Dermis microvascular lymphatic vessel endothelial cell (primary cell): ENCODE results near the gene LRCH1. TPM values are rescaled to one million over a fixed set of nuclear protein-coding genes. Genes with fewer than 3 reads are reported as not detected.

Experiments
- DNase-seq, 2 donors: peaks; one replicate each; pipeline versions ENCODE4 v3.0.0 to v3.0.0-alpha.2; 2010; ENCODE audit warnings: low read depth in 2 of 2
- total RNA-seq: library from RNA; depleted of rRNA; stranded (reverse); fragments of >200 nt; gene quantifications from 2 replicates; pipeline ENCODE4 v1.2.1, GENCODE V29; 2014

LRCH1 gene
- total RNA-seq, 1 donor from 2014 or later, result 11.2 TPM

DNA sequence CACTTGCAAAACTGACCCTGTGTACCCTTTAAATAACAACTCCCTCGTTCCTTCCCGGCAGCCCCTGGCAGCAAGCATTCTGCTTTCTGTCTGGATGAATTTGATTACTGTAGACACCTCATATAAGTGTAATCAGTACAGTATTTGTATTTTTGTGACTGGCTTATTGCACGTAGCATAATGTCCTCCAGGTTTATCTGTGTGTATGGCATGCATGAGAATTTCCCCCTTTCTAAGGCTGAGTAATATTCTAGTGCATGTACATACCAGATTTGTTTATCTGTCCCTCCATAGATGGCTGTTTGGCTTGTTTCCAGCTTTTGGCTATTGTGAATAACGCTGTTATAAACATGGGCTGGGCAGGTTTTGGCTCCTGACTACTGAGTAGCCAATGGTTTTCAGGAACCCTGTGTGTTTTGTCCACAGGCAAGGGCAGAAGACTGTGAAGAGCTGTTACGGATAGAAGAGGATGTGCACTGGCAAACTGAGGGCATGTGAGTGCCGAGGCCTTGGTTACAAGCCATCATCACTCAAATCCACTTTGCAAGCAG, 146.0 kb downstream of the LRCH1 start:
- DNase-seq, result peak; percentile 68 to 89

DNA sequence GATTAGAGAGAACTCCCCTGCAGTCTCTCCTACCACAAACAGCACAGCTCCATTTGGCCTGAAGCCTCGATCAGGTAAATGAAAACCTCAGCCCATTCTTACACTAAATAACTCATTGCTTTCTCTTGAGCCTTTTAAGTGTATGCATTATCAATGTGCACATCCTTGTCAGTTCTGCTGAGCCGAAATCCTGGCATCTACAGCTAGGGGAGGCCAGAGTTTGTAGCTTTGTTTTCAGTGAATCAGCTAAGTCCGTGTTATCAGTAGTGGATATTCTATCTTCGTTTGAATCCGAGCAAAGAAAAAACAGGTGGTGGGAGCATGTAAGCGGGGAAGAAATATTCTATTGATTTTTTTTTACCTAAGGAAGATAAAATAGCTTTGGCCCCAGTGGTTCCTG, 159.6 kb downstream of the LRCH1 start:
- no peak for DNase-seq

DNA sequence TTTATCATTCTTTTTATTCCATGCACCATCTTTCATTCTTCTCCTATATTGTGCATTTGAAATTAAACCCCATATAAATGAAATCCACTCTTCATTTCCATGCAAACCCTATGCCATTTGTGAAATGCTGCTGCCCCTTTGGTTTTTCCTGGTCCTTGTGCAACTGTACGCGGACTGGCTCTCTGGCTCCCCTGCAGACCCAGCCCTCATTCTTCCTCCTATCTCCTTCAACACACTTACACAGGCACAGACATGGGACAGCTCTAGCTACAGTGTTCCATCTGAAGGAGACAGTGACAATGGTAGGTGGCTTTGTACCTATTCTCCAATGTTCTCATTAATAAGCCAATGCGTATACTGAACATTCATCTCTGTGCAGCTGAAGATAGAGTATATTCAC, 162.4 kb downstream of the LRCH1 start:
- no peak for DNase-seq

DNA sequence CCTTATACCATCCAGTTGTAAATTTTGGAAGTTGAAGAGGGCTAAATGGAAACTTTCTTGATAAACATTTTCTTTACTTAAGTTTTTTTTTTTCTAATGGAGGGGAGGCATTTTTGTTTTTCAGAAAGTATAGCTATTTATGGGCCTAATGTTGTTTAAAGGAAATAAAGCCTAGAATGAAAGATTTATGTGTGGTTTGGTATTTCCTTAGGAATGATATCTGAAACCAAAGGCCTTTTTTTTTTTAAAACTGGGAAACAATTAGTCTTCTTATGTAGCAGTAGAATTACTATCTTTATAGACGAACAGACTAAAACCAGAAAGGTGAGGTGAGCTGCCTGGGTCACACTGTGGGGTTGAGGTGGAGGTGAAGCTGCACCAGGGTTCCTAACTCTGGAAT, 163.9 kb downstream of the LRCH1 start:
- DNase-seq, result peak in 1 of 2 donors; percentile 74

DNA sequence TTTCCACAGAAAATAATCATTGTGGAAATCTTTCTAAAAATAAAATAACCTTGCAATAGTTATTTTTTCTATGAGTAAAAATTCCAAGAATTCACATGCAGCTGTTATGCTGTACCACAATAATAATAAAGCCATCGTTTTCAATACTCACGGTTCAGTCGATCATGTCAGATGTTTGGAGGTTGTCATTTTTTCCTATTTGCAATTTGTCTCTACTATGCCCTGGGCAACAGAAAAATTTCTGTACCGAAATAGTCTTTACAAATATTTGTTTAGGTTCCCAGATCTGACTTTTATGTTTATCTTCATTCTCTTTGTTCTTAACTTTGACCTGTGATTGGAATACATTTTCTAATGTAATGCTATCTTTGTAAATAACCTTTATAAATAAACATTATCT, 164.3 kb downstream of the LRCH1 start:
- DNase-seq, result peak; percentile 45 to 47

DNA sequence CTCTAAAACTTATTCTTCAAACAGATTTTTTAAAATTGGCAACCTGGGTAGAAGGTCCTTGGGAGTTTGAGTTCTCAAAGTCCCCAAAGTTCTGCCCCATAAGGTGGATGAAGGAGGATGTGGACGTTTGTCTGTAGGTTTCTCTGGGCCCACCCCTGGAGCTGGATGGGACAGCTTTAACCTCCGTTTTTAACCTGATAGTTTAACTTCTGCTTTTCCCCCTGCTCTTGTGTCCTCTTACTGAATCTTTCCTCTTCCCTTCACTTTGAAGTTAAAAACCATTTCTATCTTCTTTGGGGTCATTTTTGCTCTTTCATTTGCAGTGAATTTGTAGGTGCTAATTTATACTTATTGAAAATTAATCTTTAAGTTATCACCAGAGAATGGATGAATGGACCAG, 164.9 kb downstream of the LRCH1 start:
- no peak for DNase-seq

DNA sequence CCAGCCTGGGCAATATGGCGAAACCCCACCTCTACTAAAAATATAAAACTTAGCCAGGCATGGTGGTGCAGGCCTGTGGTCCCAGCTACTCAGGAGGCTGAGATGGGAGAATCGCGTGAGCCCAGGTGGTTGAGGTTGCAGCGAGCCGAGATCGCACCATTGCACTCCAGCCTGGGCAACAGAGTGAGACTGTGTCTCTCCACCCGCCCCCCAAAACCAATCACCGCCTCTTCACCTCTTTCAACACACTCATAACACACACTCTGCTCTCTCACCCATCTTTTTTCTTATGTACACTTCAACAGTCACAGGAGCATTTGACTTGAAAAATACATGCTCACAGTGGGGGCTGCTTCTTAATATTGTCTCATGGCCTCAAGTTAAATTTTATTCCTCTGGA, 167.2 kb downstream of the LRCH1 start:
- DNase-seq, result no peak

DNA sequence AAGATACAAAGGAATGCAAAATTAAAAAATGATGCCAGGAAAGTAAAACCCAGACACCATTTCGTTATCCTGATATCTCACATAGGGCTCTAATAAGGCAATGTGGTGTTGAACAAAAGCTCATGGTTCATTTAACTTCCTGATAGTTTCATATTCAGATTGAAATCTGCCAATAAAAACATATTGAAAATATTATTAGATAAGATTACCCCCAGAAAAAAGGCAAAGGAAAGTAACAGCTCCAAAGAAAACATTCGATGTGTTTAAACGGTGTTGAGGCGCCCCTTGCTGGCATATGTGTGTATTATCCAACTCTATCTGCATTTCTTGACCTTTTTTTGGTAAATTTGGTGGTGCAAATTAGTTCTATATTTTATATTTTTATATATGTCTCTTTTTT, 168.1 kb downstream of the LRCH1 start:
- DNase-seq, result peak; percentile 72 to 83

DNA sequence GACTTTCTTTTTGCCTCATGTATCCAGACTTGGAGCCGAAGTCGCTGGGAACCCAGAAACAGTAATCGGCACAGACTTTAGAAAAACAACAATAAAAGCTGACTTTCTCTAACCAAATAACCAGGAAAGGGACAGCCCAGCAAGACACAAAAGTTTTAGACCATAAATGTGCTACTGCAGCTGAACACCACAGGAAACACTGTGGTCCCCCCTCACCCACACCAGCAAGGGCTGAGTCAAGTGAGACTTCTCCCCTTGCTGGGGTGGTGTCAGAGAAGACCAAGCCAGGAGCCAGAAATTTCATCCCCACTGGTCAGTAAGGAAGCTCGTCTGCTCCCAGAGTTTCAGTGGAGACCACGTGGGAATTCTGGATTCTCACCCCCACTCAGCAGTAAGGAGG, 173.4 kb downstream of the LRCH1 start:
- DNase-seq, result no peak

DNA sequence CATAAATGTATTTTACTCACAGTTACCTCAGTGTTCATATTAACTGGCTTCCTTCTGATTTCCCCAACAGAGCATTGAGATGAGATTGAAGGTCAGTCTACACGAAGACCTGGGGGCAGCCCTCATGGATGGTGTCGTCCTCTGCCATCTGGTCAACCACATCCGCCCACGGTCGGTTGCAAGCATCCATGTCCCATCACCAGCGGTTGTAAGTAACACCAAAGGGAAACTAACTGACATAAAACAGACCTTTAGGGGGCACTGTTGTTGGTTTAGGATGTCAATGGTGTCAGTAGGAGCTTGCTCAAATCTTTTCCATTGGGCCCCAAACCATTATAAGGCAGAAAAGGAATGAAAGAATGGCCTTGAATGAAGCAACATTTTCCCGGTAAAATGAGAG, 175.8 kb downstream of the LRCH1 start:
- no peak for DNase-seq

DNA sequence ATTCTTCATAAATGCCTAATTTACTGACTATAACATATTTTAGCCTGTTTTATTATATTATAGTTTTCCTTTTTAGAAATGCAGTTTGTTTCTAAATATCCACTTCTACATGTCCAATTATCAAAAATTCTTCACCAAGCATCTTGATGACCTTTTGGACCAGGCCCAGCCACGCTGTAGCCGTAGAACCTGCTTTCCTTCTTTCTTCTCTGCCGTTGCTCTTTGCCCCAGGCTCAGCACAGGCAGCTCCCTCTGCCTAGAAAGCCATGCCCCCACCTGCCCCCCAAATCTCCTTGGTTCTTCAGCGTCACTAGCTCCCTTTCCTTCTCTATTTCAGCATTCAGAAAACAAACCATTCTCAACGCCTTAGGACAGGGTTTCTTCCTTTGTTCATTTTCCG, 178.6 kb downstream of the LRCH1 start:
- DNase-seq, result no peak

DNA sequence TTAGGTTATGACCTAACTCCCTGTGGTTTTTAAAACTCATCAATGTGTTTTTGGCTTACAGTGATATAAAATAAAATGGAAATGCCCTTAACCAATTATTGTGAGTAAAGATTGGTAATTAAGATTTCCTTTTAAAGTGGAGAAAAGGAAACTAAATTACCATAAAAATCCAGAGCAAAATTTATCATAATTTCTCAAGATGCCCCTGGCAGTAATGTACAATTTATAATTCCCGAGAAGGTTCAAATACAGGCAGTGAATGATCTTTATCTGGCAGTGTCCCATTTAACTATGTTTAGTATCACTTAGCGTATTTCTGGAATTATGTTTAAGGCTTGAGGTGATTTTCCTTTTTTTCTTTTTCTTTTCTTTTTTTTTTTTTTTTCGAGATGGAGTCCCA, 182.5 kb downstream of the LRCH1 start:
- DNase-seq, result no peak

DNA sequence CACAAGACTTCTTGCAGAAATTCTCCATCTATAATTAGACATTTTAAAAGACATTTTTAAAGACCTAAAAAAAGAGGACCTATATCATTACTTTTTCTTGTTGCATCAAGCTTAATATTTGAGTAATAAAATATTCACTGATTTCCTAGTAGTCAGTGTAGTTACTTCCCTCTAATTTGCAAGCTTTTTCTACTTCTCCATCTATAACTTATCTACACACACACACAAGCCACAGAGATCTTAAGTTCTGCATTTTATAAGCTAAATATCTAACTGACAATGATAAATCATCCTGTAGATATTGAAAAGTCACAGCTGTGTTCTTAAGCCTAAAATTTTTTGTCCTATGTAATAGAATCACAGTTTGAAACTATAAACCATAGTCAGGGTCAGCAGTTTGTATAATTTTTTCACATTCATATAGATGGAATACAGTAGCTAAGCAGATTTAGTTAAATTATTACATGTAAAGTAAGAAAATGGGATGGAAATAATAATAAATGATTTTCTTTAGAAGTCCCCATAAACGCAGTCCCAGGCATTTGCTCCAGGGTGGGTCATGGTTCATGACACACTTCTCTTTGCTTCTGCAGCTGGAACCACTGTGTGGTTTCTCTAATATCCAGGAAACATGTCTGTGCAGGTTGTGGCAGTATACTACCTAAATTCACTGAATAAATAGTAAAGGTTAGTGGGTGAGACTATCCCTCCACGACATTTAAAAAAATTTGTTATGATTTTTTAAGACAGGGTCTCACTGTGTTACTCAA, 183.8 kb downstream of the LRCH1 start:
- DNase-seq, result no peak

DNA sequence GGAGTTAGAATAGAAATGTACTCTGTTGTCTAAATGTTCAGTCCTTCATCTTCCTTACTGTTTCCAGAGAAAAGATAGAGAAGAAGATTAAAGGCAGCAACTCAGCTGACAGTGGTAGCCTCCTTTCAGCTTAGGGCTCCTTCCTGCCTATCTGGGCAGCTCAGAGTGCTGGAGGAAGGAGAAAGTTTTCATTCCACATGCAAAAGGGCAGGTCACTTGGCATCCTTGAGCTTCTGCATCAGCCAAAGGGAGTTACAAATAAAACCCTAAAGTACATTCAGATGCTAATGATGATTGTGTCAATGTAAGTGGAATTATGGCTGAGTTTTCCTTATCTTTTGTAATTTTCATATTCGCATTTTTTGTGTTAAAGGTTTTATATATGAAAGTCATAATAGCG, 185.1 kb downstream of the LRCH1 start:
- DNase-seq, result no peak

DNA sequence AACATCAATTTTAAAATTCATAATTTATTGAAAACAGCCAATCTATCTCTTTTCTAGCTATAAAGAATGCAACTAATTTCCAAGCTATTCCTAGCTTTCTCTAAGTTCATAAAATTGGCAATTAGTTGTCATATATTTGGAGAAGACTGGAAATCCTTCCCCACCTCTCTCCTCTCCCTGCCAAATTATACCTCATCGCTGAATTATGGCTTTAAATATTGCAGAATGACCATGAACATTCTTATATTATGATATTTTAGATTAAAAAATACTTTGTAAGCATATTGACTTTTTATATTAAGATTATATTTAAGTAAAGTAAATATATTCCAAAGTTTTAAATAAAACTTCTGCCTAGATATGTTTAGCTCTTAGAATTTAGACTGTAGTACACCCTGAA, 185.8 kb downstream of the LRCH1 start:
- no peak for DNase-seq

DNA sequence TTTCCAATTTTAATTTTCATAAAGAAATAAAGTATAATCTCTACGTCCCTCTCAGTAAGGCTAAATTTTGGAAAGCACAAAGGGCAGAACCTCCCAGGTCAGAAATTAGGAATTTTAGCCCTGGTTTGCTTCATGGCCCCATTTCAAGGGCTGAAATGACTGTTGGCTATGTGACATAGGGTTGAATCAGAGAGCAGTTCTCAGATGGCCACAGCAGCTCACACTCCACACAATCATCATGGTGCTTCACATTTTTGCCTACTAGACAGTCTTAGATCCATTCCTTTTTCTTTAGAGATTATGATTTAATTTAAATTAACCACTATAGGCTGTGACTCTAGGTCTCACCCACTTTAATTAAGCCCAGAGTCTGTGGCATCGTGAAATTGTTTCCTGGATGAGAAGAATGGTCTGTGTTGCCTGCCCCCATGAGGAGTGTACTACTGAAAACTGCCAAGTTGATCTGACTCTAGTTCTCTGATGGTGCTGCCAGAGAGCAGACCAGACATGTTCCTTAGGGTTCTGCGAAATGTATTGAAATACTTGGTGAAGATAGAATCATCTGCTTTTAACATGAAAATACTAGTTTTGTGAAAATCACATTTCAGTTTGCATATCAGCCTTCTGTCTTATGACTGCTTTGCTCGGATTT, 186.6 kb downstream of the LRCH1 start:
- DNase-seq, result no peak

DNA sequence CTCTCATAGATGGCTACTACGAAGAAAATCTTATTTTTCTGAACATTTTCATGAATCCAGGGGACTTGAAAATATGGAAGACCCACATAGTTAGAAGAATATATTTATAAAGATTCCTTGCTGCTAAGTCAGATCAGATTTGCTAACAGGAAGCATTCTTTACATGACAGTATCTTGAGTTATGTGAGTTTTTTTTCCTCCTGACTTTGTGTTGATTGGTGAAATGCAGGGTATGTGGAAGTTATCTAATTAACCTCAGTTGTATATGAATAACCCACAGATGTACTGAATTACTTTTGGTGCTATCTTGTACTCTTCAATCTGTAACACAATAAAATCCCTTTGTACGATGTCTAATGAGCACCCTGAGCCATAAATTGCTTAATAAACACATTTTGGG, 190.2 kb downstream of the LRCH1 start:
- DNase-seq, result no peak

DNA sequence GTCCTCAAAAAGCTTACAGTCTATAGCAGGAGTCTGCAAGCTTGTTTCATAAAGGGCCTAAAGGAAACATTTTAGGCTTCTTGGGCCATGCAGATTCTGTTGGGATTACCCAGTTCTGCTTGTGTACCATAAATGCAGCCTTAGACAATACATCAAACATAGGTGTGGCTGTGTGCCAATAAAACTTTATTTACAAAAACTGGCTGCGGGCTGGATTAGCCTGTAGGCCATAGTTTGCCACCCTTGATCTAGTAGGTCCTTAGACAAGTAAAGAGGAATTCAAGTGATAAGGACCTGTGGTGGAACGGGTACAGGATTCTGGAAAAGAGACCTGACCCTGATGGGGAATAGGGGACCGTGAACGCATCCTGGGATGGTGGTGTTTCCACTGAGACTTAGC, 192.1 kb downstream of the LRCH1 start:
- no peak for DNase-seq

DNA sequence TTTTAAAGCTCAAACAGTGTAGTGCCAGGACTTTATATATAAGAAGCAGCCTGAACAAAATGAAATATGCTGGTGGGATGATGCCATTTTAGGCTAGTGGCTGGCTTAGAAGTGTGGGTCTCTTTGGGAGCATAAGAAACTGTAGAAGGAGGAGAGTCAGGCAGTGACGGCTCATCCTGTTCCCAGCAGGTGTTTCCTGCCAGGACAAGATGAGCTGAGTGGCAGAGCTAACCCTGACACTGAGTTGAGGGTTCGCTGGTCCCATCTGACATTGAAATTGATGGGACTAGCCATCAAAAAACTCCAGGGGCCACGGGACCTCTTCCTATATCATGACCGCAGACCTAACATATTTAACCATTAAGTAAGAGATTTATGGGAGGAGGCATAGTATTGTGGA, 192.7 kb downstream of the LRCH1 start:
- no peak for DNase-seq

DNA sequence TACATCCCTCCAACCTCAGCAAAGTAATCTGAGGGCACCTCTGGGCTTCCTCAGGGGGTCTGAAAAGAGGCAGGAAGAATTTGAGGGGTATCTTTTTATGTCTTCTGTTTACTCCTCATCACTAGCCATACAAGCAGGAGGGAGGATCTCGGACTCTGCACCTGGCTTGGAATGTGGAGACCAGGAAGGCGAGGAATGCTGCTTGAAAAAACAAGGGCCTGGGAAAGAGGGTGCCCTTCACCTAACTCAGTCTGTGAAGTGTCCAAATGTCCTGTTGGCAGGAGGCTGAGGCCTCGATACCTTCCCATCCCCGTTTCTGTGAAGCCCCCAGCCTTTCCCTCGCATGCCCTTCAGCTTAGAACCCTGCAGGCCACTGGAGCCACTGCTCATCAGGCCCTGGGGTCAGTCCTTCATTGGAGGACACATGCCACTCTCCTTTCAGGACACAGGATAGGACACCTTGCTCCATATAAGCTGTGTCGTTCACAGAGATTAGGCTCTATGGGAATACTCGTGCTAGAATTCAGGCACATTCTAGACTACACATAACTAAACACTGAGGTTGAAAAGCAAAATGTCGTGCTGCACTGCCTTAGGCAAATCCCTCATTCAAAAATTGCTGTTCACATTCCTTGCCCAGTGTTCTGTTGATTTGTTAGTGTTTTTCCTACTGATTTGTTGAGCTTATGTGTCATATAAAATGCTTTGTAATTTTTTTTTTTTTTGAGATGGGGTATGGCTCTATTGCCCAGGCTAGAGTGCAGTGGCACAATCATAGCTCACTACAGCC, 194.3 kb downstream of the LRCH1 start:
- DNase-seq, result no peak

DNA sequence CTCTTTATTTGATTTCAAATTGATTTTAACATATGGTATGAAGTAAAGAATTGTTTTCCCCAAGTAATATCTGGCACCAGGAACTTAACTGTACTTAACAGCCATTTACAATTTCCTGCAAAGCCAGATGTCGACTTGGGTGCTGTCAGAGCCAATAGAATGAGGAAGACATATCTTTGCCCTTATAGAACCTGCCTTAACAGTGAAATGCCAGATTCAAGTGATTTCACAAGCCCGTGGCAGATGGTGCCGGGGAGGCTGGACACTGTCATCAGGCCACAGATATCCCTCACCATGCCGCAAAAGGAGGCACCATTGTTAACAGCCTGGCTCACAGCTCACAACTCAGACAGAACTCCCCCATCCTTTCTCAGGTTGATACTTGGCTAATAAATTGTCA, 195.3 kb downstream of the LRCH1 start:
- no peak for DNase-seq

DNA sequence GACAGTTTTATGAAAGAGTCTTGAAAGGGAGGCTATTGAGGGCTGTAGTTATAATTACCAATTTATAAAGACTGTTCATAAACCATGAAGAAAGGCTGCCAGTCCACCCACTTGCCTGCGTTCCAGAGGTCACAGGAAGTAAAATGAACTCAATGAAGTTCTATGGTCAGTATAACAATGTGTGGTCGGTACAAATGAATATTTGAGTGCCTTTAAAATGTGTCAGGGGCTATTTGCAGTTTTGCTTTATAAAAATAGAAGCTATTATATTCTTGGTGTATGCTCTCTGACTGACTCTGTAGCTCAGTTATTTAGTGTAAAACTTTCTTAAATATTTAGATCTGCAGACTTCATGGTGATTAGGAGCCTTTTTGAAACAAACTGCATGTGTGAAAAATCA, 197.0 kb downstream of the LRCH1 start:
- no peak for DNase-seq
